Medulla oblongata (tissue), 1 donor: Measurements from ENCODE around the gene CDH22.

Source experiments
- DNase-seq: peaks from one replicate; pipeline ENCODE4 v3.0.0-alpha.2; 2015; ENCODE audit errors: extremely low spot score

CDH22 gene

GRCh38 chr20:46195264-46196036, 112.8 kb downstream of the CDH22 start:
- DNase-seq: no peak

- DNase-seq: no peak
These were observed 113.9 kb downstream of the CDH22 start for GRCh38 chr20:46194409-46194808.

- no peak for DNase-seq
These were observed 115.8 kb downstream of the CDH22 start for GRCh38 chr20:46192376-46192944.

GRCh38 chr20:46191611-46192010, 116.7 kb downstream of the CDH22 start:
- DNase-seq: no peak

- no peak for DNase-seq
These were observed 117.1 kb downstream of the CDH22 start for GRCh38 chr20:46191168-46191540.

GRCh38 chr20:46190478-46191167, 117.7 kb downstream of the CDH22 start:
- no peak for DNase-seq

GRCh38 chr20:46188866-46189541, 119.3 kb downstream of the CDH22 start:
- no peak for DNase-seq

GRCh38 chr20:46186210-46186609, 122.1 kb downstream of the CDH22 start:
- DNase-seq: no peak

GRCh38 chr20:46185353-46185752, 122.9 kb downstream of the CDH22 start:
- DNase-seq: no peak

GRCh38 chr20:46183768-46184167, 124.5 kb downstream of the CDH22 start:
- no peak for DNase-seq

GRCh38 chr20:46182276-46183200, 125.8 kb downstream of the CDH22 start:
- DNase-seq: no peak

- DNase-seq: no peak
These were observed 128.4 kb downstream of the CDH22 start for GRCh38 chr20:46179862-46180261.

GRCh38 chr20:46178891-46179290, 129.4 kb downstream of the CDH22 start:
- no peak for DNase-seq

GRCh38 chr20:46177768-46178167, 130.5 kb downstream of the CDH22 start:
- DNase-seq: no peak

- no peak for DNase-seq
These were observed 131.4 kb downstream of the CDH22 start for GRCh38 chr20:46176739-46177378.

- DNase-seq: no peak
These were observed 133.2 kb downstream of the CDH22 start for GRCh38 chr20:46175127-46175494.

GRCh38 chr20:46174469-46175126, 133.7 kb downstream of the CDH22 start:
- peak; percentile 38 for DNase-seq

GRCh38 chr20:46173652-46174468, 134.4 kb downstream of the CDH22 start:
- no peak for DNase-seq

- no peak for DNase-seq
These were observed 135.2 kb downstream of the CDH22 start for GRCh38 chr20:46172961-46173536.
